Mononuclear cell (primary cell): ENCODE data around the gene ZBTB8B. TPM values are rescaled to one million over a fixed set of nuclear protein-coding genes. Genes with fewer than 3 reads are reported as not detected.
"Not testable (repeated sequence)": the region's sequence is repeated elsewhere in the genome, so short reads cannot be mapped to it uniquely, and the experiment has no call there.

Experiments
- H3K27me3 ChIP-seq: 2 replicates; pipeline ENCODE4 v1.6.0; 2011; ENCODE audit warnings: low read length, control low read depth; ENCODE audit not compliant: insufficient read depth
- H3K4me1 ChIP-seq: 2 replicates; pipeline ENCODE4 v1.5.1; 2011; ENCODE audit warnings: mild to moderate bottlenecking, low read length, control low read depth; ENCODE audit not compliant: insufficient read depth
- H3K4me3 ChIP-seq: 2 replicates; pipeline ENCODE4 v1.5.1; 2011; ENCODE audit warnings: mild to moderate bottlenecking, low read length, moderate library complexity
- H3K9me3 ChIP-seq: 2 replicates; pipeline ENCODE4 v1.5.1; 2011; ENCODE audit warnings: low read depth, mild to moderate bottlenecking, control low read depth, low read length
- total RNA-seq: library from RNA; depleted of rRNA; stranded (reverse); fragments of >200 nt; gene quantifications from one replicate; pipeline ENCODE4 v1.2.3, GENCODE V29; 2012

ZBTB8B gene
- not detected for total RNA-seq

GRCh38 chr1:32464716-32465577 is at the start of gene ZBTB8B:
TSS of gene ZBTB8B (plus strand) at chr1:32465072. CDS start at chr1:32470625, 5,553 bp downstream.
- H3K27me3 ChIP-seq = peaks cover 50% of the 10 kb centered on the region
- no peaks in the 10 kb centered on the region for H3K9me3 ChIP-seq
- no peak within 1 kb of the TSS for H3K4me3 ChIP-seq
- peaks cover 16% of the 10 kb centered on the region for H3K4me1 ChIP-seq

- Histone ChIP-seq H3K4me1 (no peaks in the 10 kb centered on the region), H3K9me3 (no peaks in the 10 kb centered on the region), H3K4me3 (no peak overlapping the region), H3K27me3 (peaks cover 10% of the 10 kb centered on the region)
Measured at GRCh38 chr1:32421775-32422174, 43.1 kb upstream of the ZBTB8B start.

GRCh38 chr1:32426489-32427255 is 38.2 kb upstream of the ZBTB8B start:
- H3K4me3 ChIP-seq = no peak overlapping the region
- no peaks in the 10 kb centered on the region for H3K4me1 ChIP-seq
- H3K9me3 ChIP-seq = no peaks in the 10 kb centered on the region
- H3K27me3 ChIP-seq = peaks cover 15% of the 10 kb centered on the region

- Histone ChIP-seq H3K9me3 (no peaks in the 10 kb centered on the region), H3K4me1 (no peaks in the 10 kb centered on the region), H3K4me3 (no peak overlapping the region), H3K27me3 (peaks cover 15% of the 10 kb centered on the region)
Measured at GRCh38 chr1:32427264-32427963, 37.5 kb upstream of the ZBTB8B start.

GRCh38 chr1:32431736-32432400 is 33.0 kb upstream of the ZBTB8B start:
- Histone ChIP-seq H3K4me1 (no peaks in the 10 kb centered on the region), H3K9me3 (no peaks in the 10 kb centered on the region), H3K27me3 (peaks cover 7% of the 10 kb centered on the region), H3K4me3 (no peak overlapping the region)

GRCh38 chr1:32438136-32438535 is 26.7 kb upstream of the ZBTB8B start:
- Histone ChIP-seq H3K9me3 (no peaks in the 10 kb centered on the region), H3K27me3 (peaks cover 5% of the 10 kb centered on the region), H3K4me1 (no peaks in the 10 kb centered on the region), H3K4me3 (no peak overlapping the region)

- H3K27me3 ChIP-seq, H3K4me3 ChIP-seq, H3K9me3 ChIP-seq, H3K4me1 ChIP-seq: not testable (repeated sequence)
Measured at GRCh38 chr1:32438777-32439176, 26.1 kb upstream of the ZBTB8B start.

GRCh38 chr1:32441467-32441866 is 23.4 kb upstream of the ZBTB8B start:
- H3K9me3 ChIP-seq, H3K27me3 ChIP-seq, H3K4me3 ChIP-seq, H3K4me1 ChIP-seq: not testable (repeated sequence)

- H3K27me3 ChIP-seq = no peaks in the 10 kb centered on the region
- H3K9me3 ChIP-seq = no peaks in the 10 kb centered on the region
Measured at GRCh38 chr1:32447469-32448185, 17.2 kb upstream of the ZBTB8B start.

GRCh38 chr1:32448186-32448772 is 16.6 kb upstream of the ZBTB8B start:
- not testable (repeated sequence) for H3K4me3 ChIP-seq, H3K4me1 ChIP-seq, H3K9me3 ChIP-seq, H3K27me3 ChIP-seq

More at GRCh38 chr1:32447469-32448185, 17.2 kb upstream of the ZBTB8B start:
- Histone ChIP-seq H3K4me1 (no peaks in the 10 kb centered on the region), H3K4me3 (no peak overlapping the region)

- Histone ChIP-seq H3K9me3 (no peaks in the 10 kb centered on the region), H3K4me3 (no peak overlapping the region), H3K27me3 (no peaks in the 10 kb centered on the region), H3K4me1 (no peaks in the 10 kb centered on the region)
Measured at GRCh38 chr1:32448773-32449456, 16.0 kb upstream of the ZBTB8B start.

- not testable (repeated sequence) for H3K27me3 ChIP-seq, H3K4me3 ChIP-seq, H3K9me3 ChIP-seq, H3K4me1 ChIP-seq
Measured at GRCh38 chr1:32449457-32449831, 15.4 kb upstream of the ZBTB8B start.

- H3K27me3 ChIP-seq = no peaks in the 10 kb centered on the region
- H3K4me1 ChIP-seq = no peaks in the 10 kb centered on the region
- peaks cover 9% of the 10 kb centered on the region for H3K9me3 ChIP-seq
- no peak overlapping the region for H3K4me3 ChIP-seq
Measured at GRCh38 chr1:32454726-32455125, 10.1 kb upstream of the ZBTB8B start.
